K562 (cell line): Measurements from ENCODE around the gene DUXB. TPM values are rescaled to one million over a fixed set of nuclear protein-coding genes. Genes with fewer than 3 reads are reported as not detected.

Experiments
- BMI1 ChIP-seq: fragments of 150-350 bp; IDR thresholded peaks from 2 replicates; pipeline ENCODE4 v1.6.1; 2014; ENCODE audit warnings: low read length
- CHCHD3 ChIP-seq: fragments of 250-450 bp; sonication (Bioruptor Pico); IDR thresholded peaks from 2 replicates; pipeline ENCODE4 v2.1.2; 2022; ENCODE audit warnings: mild to moderate bottlenecking
- COPS2 ChIP-seq: fragments of 450-650 bp; conservative IDR thresholded peaks from 2 replicates; pipeline ENCODE4 v1.6.1; 2016; ENCODE audit warnings: mild to moderate bottlenecking, moderate library complexity
- CSDE1 ChIP-seq, 2 experiments: fragments of 450-650 bp; IDR thresholded peaks; 2 replicates each; pipeline ENCODE4 v1.6.1; 2016; ENCODE audit warnings: mild to moderate bottlenecking in 1 of 2
- ELF2 ChIP-seq: fragments of 250-450 bp; sonication (Bioruptor Pico); IDR thresholded peaks from 2 replicates; pipeline ENCODE4 v1.5.0; 2021; ENCODE audit warnings: mild to moderate bottlenecking
- FIP1L1 ChIP-seq: fragments of 200-400 bp; formaldehyde crosslinking; IDR thresholded peaks from 2 replicates; pipeline ENCODE4 v1.6.1; 2018; ENCODE audit warnings: mild to moderate bottlenecking, low read depth, low read length; ENCODE audit not compliant: poor library complexity, severe bottlenecking
- HES1 ChIP-seq: fragments of 450-650 bp; IDR thresholded peaks from 2 replicates; pipeline ENCODE4 v1.6.1; 2016; ENCODE audit warnings: low read depth, mild to moderate bottlenecking, moderate library complexity
- MAFK ChIP-seq: IDR thresholded peaks from 2 replicates; pipeline ENCODE4 v1.6.1; 2011; ENCODE audit warnings: low read length, improper control_type of control experiment
- NCOA6 ChIP-seq: fragments of 450-650 bp; IDR thresholded peaks from 2 replicates; pipeline ENCODE4 v1.6.1; 2017; ENCODE audit warnings: mild to moderate bottlenecking
- RBFOX2 ChIP-seq: fragments of 200-400 bp; formaldehyde crosslinking; IDR thresholded peaks from 2 replicates; pipeline ENCODE4 v1.6.1; 2017; ENCODE audit warnings: low read depth, mild to moderate bottlenecking, low read length, moderate library complexity
- SETDB1 ChIP-seq: IDR thresholded peaks from one replicate; pipeline ENCODE4 v1.6.1; 2012; ENCODE audit warnings: low read length, control low read depth, inconsistent platforms
- SLC30A9 ChIP-seq: fragments of 250-450 bp; sonication (Bioruptor Pico); IDR thresholded peaks from 2 replicates; pipeline ENCODE4 v1.8.0; 2022; ENCODE audit warnings: mild to moderate bottlenecking, moderate library complexity
- SMARCC2 ChIP-seq: fragments of 450-650 bp; IDR thresholded peaks from 2 replicates; pipeline ENCODE4 v1.6.1; 2017; ENCODE audit warnings: antibody characterized with exemption, moderate library complexity, mild to moderate bottlenecking, low read depth
- SNAPC5 ChIP-seq: fragments of 250-450 bp; sonication (Bioruptor Pico); IDR thresholded peaks from 2 replicates; pipeline ENCODE4 v1.8.0; 2021; ENCODE audit warnings: moderate library complexity, mild to moderate bottlenecking, inconsistent platforms
- SOX6 ChIP-seq: fragments of 450-650 bp; IDR thresholded peaks from 2 replicates; pipeline ENCODE4 v1.6.1; 2014; ENCODE audit warnings: mild to moderate bottlenecking
- STAT5B ChIP-seq: fragments of 250-450 bp; sonication (Bioruptor Pico); IDR thresholded peaks from 2 replicates; pipeline ENCODE4 v1.8.0; 2021; ENCODE audit warnings: mild to moderate bottlenecking, inconsistent platforms
- TEAD2 ChIP-seq: fragments of 450-650 bp; IDR thresholded peaks from 2 replicates; pipeline ENCODE4 v1.6.1; 2016; ENCODE audit warnings: missing genetic modification characterization, control low read depth, missing compliant biosample characterization
- ZC3H4 ChIP-seq: sonication (generic); formaldehyde crosslinking; IDR thresholded peaks from 2 replicates; pipeline ENCODE4 v1.9.0; 2021; ENCODE audit warnings: missing genetic modification reagents, borderline replicate concordance
- ZNF41 ChIP-seq: fragments of 250-450 bp; sonication (Bioruptor Pico); conservative IDR thresholded peaks from 2 replicates; pipeline ENCODE4 v1.4.0; 2020; ENCODE audit warnings: mild to moderate bottlenecking
- polyA plus RNA-seq, 8 experiments: library from polyadenylated mRNA; depleted of rRNA in 4 of 8; stranded (reverse) in 5 of 8; unstranded in 3 of 8; fragments of >200 nt; fragmentation: Nextera tagmentation in 2 of 8; fragmentation: Illumina TruSeq in 1 of 8; extraction: Ambion mirVana in 2 of 8; extraction: Trizol in 1 of 8; gene quantifications; 2 replicates each; pipeline versions ENCODE4 v1.2.1 to v1.2.3, GENCODE V29; 2011 to 2014; ENCODE audit warnings: inconsistent platforms in 1 of 8, missing spikeins in 1 of 8
- total RNA-seq, 7 experiments: library from RNA; depleted of rRNA in 6 of 7; stranded (reverse); fragments of >200 nt in 6 of 7; fragmentation: Illumina TruSeq in 2 of 7; extraction: Trizol in 2 of 7; gene quantifications; 2 replicates each; pipeline versions ENCODE4 v1.2.1 to v1.2.3, GENCODE V29; 2011 to 2021; ENCODE audit warnings: low replicate concordance in 1 of 7
- TF ChIP-seq, protein P1 (sequence below): fragments of 200-800 bp; sonication (Bioruptor generic); IDR thresholded peaks from 2 replicates; pipeline ENCODE4 v1.6.1; 2017; ENCODE audit warnings: missing genetic modification characterization, missing compliant biosample characterization
- TF ChIP-seq, protein P2 (sequence below), 2 experiments: IDR thresholded peaks; 2 replicates each; pipeline ENCODE4 v1.6.1; 2011; ENCODE audit warnings: borderline replicate concordance in 1 of 2, control low read depth in 1 of 2, low read depth in 1 of 2, low read length in 1 of 2, mild to moderate bottlenecking in 1 of 2, mixed read lengths in 1 of 2, moderate library complexity in 1 of 2; ENCODE audit not compliant: insufficient read depth in 1 of 2, insufficient read length in 1 of 2, poor library complexity in 1 of 2, severe bottlenecking in 1 of 2; ENCODE audit errors: extremely low read depth in 1 of 2
- TF ChIP-seq, protein P3 (sequence below): fragments of 250-450 bp; sonication (Bioruptor Pico); IDR thresholded peaks from 2 replicates; pipeline ENCODE4 v1.4.0; 2020; ENCODE audit warnings: borderline replicate concordance
- TF ChIP-seq, protein P4 (sequence below): fragments of 450-650 bp; conservative IDR thresholded peaks from 2 replicates; pipeline ENCODE4 v1.6.1; 2016; ENCODE audit warnings: missing genetic modification characterization, low read depth, mild to moderate bottlenecking, missing compliant biosample characterization, moderate library complexity
- TF ChIP-seq, protein P5 (sequence below): fragments of 250-450 bp; sonication (Bioruptor Pico); IDR thresholded peaks from 2 replicates; pipeline ENCODE4 v1.8.0; 2021; ENCODE audit warnings: borderline replicate concordance, mild to moderate bottlenecking, moderate library complexity; ENCODE audit not compliant: poor library complexity, severe bottlenecking

The DUXB gene
- total and polyA plus RNA-seq, 9 of the 15 experiments (the other 6 are each of a cell fraction or from before 2014, with no cell fraction given), result not detected

DNA sequence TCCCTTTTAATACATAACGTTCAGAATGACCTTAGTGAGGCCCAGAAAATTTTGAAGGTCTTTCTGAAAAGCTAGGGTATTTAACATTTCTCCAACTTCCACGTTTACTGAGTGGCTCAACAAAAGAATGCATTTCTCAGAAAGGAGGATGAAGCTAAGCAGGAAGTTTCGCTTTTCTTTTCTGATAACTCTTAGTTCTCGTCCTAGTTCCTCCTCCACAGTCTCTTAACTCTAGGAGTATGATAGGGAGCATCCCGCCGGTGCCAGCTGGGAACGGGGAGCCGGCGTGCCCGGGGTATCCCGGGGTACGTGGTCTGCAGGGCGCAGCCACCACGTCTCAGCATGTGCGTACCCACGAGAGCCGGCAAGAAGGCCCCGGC, 54.2 kb downstream of the DUXB start (continued):
- TF ChIP-seq, protein P1, sequence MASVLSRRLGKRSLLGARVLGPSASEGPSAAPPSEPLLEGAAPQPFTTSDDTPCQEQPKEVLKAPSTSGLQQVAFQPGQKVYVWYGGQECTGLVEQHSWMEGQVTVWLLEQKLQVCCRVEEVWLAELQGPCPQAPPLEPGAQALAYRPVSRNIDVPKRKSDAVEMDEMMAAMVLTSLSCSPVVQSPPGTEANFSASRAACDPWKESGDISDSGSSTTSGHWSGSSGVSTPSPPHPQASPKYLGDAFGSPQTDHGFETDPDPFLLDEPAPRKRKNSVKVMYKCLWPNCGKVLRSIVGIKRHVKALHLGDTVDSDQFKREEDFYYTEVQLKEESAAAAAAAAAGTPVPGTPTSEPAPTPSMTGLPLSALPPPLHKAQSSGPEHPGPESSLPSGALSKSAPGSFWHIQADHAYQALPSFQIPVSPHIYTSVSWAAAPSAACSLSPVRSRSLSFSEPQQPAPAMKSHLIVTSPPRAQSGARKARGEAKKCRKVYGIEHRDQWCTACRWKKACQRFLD (CRISPR knock-in tag), result no peak; the same call in 1 of the 2 replicates
- TF ChIP-seq ZNF41 (no peak), MAFK (no peak), CSDE1 (IDR thresholded peaks at IDR 0.05) (peak in 1 of 2 experiments; percentile 69; a peak in 1 of 4 replicates), SMARCC2 (no peak), ZC3H4 (CRISPR knock-in tag) (no peak), SOX6 (no peak), BMI1 (no peak), SNAPC5 (CRISPR knock-in tag) (no peak), NCOA6 (no peak), RBFOX2 (no peak), FIP1L1 (no peak), ELF2 (CRISPR knock-in tag) (peak; percentile 70; the same call in 1 of the 2 replicates), COPS2 (no peak), SLC30A9 (CRISPR knock-in tag) (no peak), HES1 (no peak), STAT5B (CRISPR knock-in tag) (no peak), TEAD2 (no peak), CHCHD3 (CRISPR knock-in tag) (no peak), SETDB1 (no peak)
- TF ChIP-seq, protein P2, sequence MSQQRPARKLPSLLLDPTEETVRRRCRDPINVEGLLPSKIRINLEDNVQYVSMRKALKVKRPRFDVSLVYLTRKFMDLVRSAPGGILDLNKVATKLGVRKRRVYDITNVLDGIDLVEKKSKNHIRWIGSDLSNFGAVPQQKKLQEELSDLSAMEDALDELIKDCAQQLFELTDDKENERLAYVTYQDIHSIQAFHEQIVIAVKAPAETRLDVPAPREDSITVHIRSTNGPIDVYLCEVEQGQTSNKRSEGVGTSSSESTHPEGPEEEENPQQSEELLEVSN (IDR thresholded peaks at IDR 0.05; ENCODE audit: borderline replicate concordance in 1 of 2, extremely low read depth in 1 of 2, insufficient read depth in 1 of 2, insufficient read length in 1 of 2, low read depth in 1 of 2, low read length in 1 of 2, poor library complexity in 1 of 2, severe bottlenecking in 1 of 2), result no peak
- TF ChIP-seq, protein P3, sequence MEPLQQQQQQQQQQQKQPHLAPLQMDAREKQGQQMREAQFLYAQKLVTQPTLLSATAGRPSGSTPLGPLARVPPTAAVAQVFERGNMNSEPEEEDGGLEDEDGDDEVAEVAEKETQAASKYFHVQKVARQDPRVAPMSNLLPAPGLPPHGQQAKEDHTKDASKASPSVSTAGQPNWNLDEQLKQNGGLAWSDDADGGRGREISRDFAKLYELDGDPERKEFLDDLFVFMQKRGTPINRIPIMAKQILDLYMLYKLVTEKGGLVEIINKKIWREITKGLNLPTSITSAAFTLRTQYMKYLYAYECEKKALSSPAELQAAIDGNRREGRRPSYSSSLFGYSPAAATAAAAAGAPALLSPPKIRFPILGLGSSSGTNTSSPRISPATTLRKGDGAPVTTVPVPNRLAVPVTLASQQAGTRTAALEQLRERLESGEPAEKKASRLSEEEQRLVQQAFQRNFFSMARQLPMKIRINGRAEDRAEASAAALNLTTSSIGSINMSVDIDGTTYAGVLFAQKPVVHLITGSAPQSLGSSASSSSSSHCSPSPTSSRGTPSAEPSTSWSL, result no peak
- TF ChIP-seq, protein P4, sequence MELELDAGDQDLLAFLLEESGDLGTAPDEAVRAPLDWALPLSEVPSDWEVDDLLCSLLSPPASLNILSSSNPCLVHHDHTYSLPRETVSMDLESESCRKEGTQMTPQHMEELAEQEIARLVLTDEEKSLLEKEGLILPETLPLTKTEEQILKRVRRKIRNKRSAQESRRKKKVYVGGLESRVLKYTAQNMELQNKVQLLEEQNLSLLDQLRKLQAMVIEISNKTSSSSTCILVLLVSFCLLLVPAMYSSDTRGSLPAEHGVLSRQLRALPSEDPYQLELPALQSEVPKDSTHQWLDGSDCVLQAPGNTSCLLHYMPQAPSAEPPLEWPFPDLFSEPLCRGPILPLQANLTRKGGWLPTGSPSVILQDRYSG (tag), result no peak
- TF ChIP-seq, protein P5, sequence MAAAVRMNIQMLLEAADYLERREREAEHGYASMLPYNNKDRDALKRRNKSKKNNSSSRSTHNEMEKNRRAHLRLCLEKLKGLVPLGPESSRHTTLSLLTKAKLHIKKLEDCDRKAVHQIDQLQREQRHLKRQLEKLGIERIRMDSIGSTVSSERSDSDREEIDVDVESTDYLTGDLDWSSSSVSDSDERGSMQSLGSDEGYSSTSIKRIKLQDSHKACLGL, result peak; percentile 59
